Stimulated activated CD4-positive, alpha-beta T cell treated with anti-CD3 and anti-CD28 coated beads, Interleukin-1b, Interleukin-23, amount 100 ng/mL, for 1 hour (primary cell): ENCODE results near the gene CLIP3.

Source experiments
- DNase-seq, 2 donors: peaks; one replicate each; pipeline ENCODE4 v3.0.0-alpha.2; 2020; ENCODE audit warnings: low read depth in 2 of 2

The CLIP3 gene

DNA sequence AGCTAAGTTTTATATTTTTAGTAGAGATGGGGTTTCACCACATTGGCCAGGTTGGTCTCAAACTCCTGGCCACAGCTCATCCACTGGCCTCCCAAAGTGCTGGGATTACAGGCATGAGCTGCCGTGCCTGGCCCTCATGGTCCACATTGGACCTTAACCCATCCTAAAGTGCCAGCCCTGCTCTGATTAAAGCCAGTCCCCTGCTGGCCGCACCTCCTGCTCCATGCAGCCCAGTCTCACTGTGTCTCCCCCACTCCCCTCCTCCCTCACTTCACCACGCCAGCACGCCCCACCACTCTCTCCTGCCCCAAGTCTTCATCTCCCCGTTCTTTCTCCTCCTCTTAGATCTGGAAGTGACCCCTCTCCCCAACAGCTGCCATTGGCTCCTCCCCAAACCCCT lies 54.4 kb downstream of the CLIP3 start:
- DNase-seq = no peak

- DNase-seq = no peak
Measured at GRCh38 chr19:35977446-35978222, 55.0 kb downstream of the CLIP3 start.

DNA sequence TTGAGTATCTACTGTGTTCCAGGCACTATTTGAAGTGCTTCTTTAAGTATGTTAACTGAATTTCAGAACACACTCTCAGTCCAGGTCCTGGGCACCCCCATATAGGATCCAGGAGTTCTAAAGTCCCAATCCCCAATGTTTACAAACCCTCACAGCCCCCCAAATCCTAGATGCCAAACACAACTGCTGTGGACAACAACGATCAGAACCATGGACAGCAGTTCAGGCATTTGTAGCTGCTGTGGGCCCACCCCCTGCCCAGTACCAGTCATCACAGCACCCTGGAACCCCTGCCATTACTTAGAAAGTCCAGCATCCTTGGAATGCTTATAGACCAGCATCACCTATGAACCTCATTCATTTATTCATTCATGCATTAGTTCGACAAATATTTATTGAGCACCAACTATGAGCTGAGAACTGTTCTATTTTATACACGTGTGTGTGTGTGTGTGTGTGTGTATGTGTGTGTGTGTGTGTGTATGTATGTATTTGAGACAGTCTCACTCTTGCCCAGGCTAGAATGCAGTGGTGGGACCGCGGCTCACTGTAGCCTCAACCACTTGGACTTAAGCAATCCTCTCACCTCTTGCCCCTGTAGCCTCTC lies 57.0 kb downstream of the CLIP3 start:
- no peak for DNase-seq

DNA sequence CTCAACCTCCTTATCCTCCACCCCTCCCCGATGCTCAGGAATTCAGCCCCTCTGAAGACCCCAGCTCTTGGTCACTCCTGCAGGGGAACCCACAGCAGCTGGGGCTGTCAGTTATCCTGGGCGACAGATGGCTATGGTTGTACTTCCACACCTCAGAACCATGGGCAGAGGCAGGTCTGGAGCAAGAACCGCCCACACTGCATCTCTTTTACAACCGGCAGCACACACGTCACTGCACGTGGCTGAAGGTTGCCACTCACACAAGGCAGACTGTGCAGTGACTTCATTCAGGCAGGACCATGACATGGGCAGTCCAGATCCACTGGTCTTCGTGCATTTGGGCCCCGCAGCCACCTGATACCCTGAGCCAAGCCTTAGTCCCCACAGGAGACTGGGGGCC lies 59.2 kb downstream of the CLIP3 start:
- DNase-seq = no peak

- no peak for DNase-seq
Measured at GRCh38 chr19:35966771-35967170, 65.9 kb downstream of the CLIP3 start.
